HG03469 (cell line): ENCODE results near the gene DUOX2.
"Not testable (repeated sequence)": the region's sequence is repeated elsewhere in the genome, so short reads cannot be mapped to it uniquely, and the experiment has no call there.

ENCODE experiments used
- ATAC-seq: cut with Tn5 transposase; IDR thresholded peaks from one replicate; pipeline ENCODE4 v1.9.1; 2021; ENCODE audit warnings: mild to moderate bottlenecking, moderate library complexity, moderate number of reproducible peaks; ENCODE audit not compliant: unreplicated experiment

DUOX2 gene

GRCh38 chr15:45120081-45120972 lies 6.4 kb upstream of the DUOX2 start:
- no peak for ATAC-seq

- no peak for ATAC-seq
Measured at GRCh38 chr15:45118996-45119395, 5.0 kb upstream of the DUOX2 start.

GRCh38 chr15:45118131-45118588 lies 4.2 kb upstream of the DUOX2 start:
- peak; percentile 93 for ATAC-seq

- ATAC-seq = no peak
Measured at GRCh38 chr15:45117308-45118130, 3.5 kb upstream of the DUOX2 start.

- no peak for ATAC-seq
Measured at GRCh38 chr15:45116482-45117307, 2.7 kb upstream of the DUOX2 start.

- ATAC-seq = no peak
Measured at GRCh38 chr15:45116006-45116481, 2.1 kb upstream of the DUOX2 start.

- ATAC-seq = no peak
Measured at GRCh38 chr15:45115312-45115820, 1.4 kb upstream of the DUOX2 start.

- no peak for ATAC-seq
Measured at GRCh38 chr15:45114751-45115085, 746 bp upstream of the DUOX2 start.

- no peak for ATAC-seq
Measured at GRCh38 chr15:45113380-45113990, 487 bp downstream of the DUOX2 start.

GRCh38 chr15:45112591-45113379 lies 1.2 kb downstream of the DUOX2 start:
- ATAC-seq = no peak

GRCh38 chr15:45112143-45112590 lies 1.8 kb downstream of the DUOX2 start:
- ATAC-seq = no peak

GRCh38 chr15:45111390-45112142 lies 2.4 kb downstream of the DUOX2 start:
- ATAC-seq = no peak

GRCh38 chr15:45110256-45110820 lies 3.6 kb downstream of the DUOX2 start:
- no peak for ATAC-seq

GRCh38 chr15:45107941-45108630 lies 5.9 kb downstream of the DUOX2 start:
- ATAC-seq = no peak

- no peak for ATAC-seq
Measured at GRCh38 chr15:45106002-45106790, 7.8 kb downstream of the DUOX2 start.

- ATAC-seq = no peak
Measured at GRCh38 chr15:45105586-45105985, 8.4 kb downstream of the DUOX2 start.

GRCh38 chr15:45104170-45104569 lies 9.8 kb downstream of the DUOX2 start:
- ATAC-seq = not testable (repeated sequence)
